ENCODE results near the gene PROC. TPM values are rescaled to one million over a fixed set of nuclear protein-coding genes. Genes with fewer than 3 reads are reported as not detected.

The PROC gene
- total RNA-seq, 2 experiments from 2014 or later = 0.41 to 0.59 TPM

GRCh38 chr2:127377262-127377661, 41.0 kb upstream of the PROC start:
- DNase-seq (ENCODE audit: low spot score) = no peak
- TF ChIP-seq CTCF (conservative IDR thresholded peaks at IDR 0.05; ENCODE audit: low read length) (no peak), EZH2phosphoT487 (IDR thresholded peaks at IDR 0.05; ENCODE audit: borderline replicate concordance, low read depth, low read length) (no peak)
- Histone ChIP-seq H3K27ac (ENCODE audit: low read depth, low read length, poor library complexity, severe bottlenecking) (no peak overlapping the region), H3K4me2 (ENCODE audit: low read length) (no peak overlapping the region), H3K9me3 (ENCODE audit: low read length) (peaks cover 54% of the 10 kb centered on the region), H3K9me2 (ENCODE audit: insufficient read depth, low read length) (no peaks in the 10 kb centered on the region), H4K20me1 (ENCODE audit: insufficient read depth, low read length) (peaks cover 14% of the 10 kb centered on the region; the same call in 1 of the 2 replicates), H3K79me2 (ENCODE audit: insufficient read depth, low read depth, low read length) (peaks cover 98% of the 10 kb centered on the region), H2AFZ (ENCODE audit: low read length) (no peak overlapping the region), H3K4me3 (ENCODE audit: low read depth, low read length, poor library complexity, severe bottlenecking) (no peak overlapping the region), H3K4me1 (ENCODE audit: insufficient read depth, low read length, poor library complexity, severe bottlenecking) (no peaks in the 10 kb centered on the region), H3K36me3 (ENCODE audit: insufficient read depth, low read length) (peaks cover 54% of the 10 kb centered on the region)
- intact Hi-C loops (cut with micrococcal nuclease; ENCODE audit: unreplicated experiment) = no loop called here
- ChIA-PET POLR2A (interaction anchor here (0.7 to 3.1 kb wide), 2 partner anchors 12 to 91 kb away, joined by 3 to 13 read pairs; no protein-coding TSS in a partner anchor), CTCF (ENCODE audit: unreplicated experiment) (no interaction called here)
- BruUV-seq (replicated peaks) = no TSS peak

DNA sequence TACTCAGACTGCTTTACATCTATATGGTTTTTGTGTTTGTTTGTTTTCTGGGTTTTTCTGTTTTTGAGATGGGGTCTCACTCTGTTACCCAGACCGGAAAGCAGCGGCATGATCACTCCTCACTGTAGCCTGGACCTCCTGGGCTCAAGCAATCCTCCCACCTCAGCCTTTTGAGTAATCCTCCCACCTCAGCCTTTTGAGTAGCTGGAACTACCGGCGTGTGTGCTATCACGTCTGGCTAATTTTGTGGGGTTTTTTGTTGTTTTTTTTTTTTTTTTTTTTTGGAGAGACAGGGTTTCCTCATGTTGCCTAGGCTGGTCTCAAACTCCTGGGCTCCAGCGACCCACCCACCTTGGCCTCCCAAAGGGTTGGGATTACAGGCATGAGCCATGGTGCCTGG, 39.5 kb upstream of the PROC start:
- CTCF ChIA-PET (ENCODE audit: unreplicated experiment) = no interaction called here
- Histone ChIP-seq H3K4me2 (ENCODE audit: low read length) (no peak overlapping the region), H3K27ac (ENCODE audit: low read depth, low read length, poor library complexity, severe bottlenecking) (no peak overlapping the region), H2AFZ (ENCODE audit: low read length) (no peak overlapping the region), H4K20me1 (ENCODE audit: insufficient read depth, low read length) (peaks cover 21% of the 10 kb centered on the region; the same call in 1 of the 2 replicates), H3K36me3 (ENCODE audit: insufficient read depth, low read length) (peaks cover 62% of the 10 kb centered on the region), H3K9me2 (ENCODE audit: insufficient read depth, low read length) (no peaks in the 10 kb centered on the region), H3K4me3 (ENCODE audit: low read depth, low read length, poor library complexity, severe bottlenecking) (no peak overlapping the region), H3K4me1 (ENCODE audit: insufficient read depth, low read length, poor library complexity, severe bottlenecking) (no peaks in the 10 kb centered on the region), H3K79me2 (ENCODE audit: insufficient read depth, low read depth, low read length) (peaks cover 98% of the 10 kb centered on the region), H3K9me3 (ENCODE audit: low read length) (peaks cover 44% of the 10 kb centered on the region)
- no peak for TF ChIP-seq EZH2phosphoT487 (IDR thresholded peaks at IDR 0.05; ENCODE audit: borderline replicate concordance, low read depth, low read length)
- TF ChIP-seq CTCF (conservative IDR thresholded peaks at IDR 0.05; ENCODE audit: low read length) = no peak
- BruUV-seq (replicated peaks) = no TSS peak
- DNase-seq (ENCODE audit: low spot score) = no peak
- POLR2A ChIA-PET = interaction anchor here (0.7 to 3.1 kb wide), 3 partner anchors 11 to 21 kb away, joined by 3 to 13 read pairs (median 4); no protein-coding TSS in a partner anchor
- intact Hi-C loops (cut with micrococcal nuclease; ENCODE audit: unreplicated experiment) = no loop called here

GRCh38 chr2:127379712-127380355, 38.4 kb upstream of the PROC start:
- Histone ChIP-seq H3K36me3 (ENCODE audit: insufficient read depth, low read length) (peaks cover 69% of the 10 kb centered on the region), H3K9me3 (ENCODE audit: low read length) (peaks cover 37% of the 10 kb centered on the region), H3K27ac (ENCODE audit: low read depth, low read length, poor library complexity, severe bottlenecking) (no peak overlapping the region), H3K79me2 (ENCODE audit: insufficient read depth, low read depth, low read length) (peaks cover 98% of the 10 kb centered on the region), H3K4me1 (ENCODE audit: insufficient read depth, low read length, poor library complexity, severe bottlenecking) (peaks cover 6% of the 10 kb centered on the region), H3K4me3 (ENCODE audit: low read depth, low read length, poor library complexity, severe bottlenecking) (no peak overlapping the region), H3K9me2 (ENCODE audit: insufficient read depth, low read length) (no peaks in the 10 kb centered on the region), H4K20me1 (ENCODE audit: insufficient read depth, low read length) (peaks cover 21% of the 10 kb centered on the region; the same call in 1 of the 2 replicates), H3K4me2 (ENCODE audit: low read length) (no peak overlapping the region), H2AFZ (ENCODE audit: low read length) (no peak overlapping the region)
- ChIA-PET CTCF (ENCODE audit: unreplicated experiment) (no interaction called here), POLR2A (interaction anchor here (0.7 to 3.1 kb wide), 3 partner anchors 10 to 13 kb away, joined by 3 to 13 read pairs (median 3); no protein-coding TSS in a partner anchor)
- BruUV-seq (replicated peaks) = no TSS peak
- no peak for DNase-seq (ENCODE audit: low spot score)
- TF ChIP-seq EZH2phosphoT487 (IDR thresholded peaks at IDR 0.05; ENCODE audit: borderline replicate concordance, low read depth, low read length) = no peak
- TF ChIP-seq CTCF (conservative IDR thresholded peaks at IDR 0.05; ENCODE audit: low read length) = no peak
- intact Hi-C loops (cut with micrococcal nuclease; ENCODE audit: unreplicated experiment) = loop anchor here (10.0 kb wide), 1 partner anchor 425 kb away; no protein-coding TSS in a partner anchor
